HepG2 (cell line): ENCODE measurements around the gene NEURL1. TPM values are rescaled to one million over a fixed set of nuclear protein-coding genes. Genes with fewer than 3 reads are reported as not detected.

Experiments used
- ATAC-seq: fragments of 200-7000 bp; cut with Tn5 transposase; 3 replicates; pipeline ENCODE4 v1.9.1; 2020; ENCODE audit warnings: mild to moderate bottlenecking, moderate library complexity
- BruUV-seq: library from RNA; stranded (reverse); fragments of 400-500 nt; replicated peaks from 2 replicates; lab custom pipeline; 2021; lab: Mats Ljungman, UMichigan
- CTCF ChIA-PET: fragments of 300-600 bp; formaldehyde crosslinking; extraction: SDS; loops from one replicate; lab custom pipeline; 2021; ENCODE audit warnings: low total read pairs, inconsistent platforms, low intra/inter-chr PET ratio; lab: Yijun Ruan, JAX
- POLR2A ChIA-PET: fragments of 350-600 bp; sonication (Branson Sonifier 250); formaldehyde crosslinking; loops from one replicate; lab custom pipeline; 2020; ENCODE audit warnings: antibody characterized with exemption, inconsistent platforms; lab: Yijun Ruan, JAX
- DNase-seq: peaks from one replicate; pipeline ENCODE4 v3.0.0-alpha.2; 2015; ENCODE audit warnings: low spot score
- FAIRE-seq: peaks from 3 replicates; lab custom pipeline; 2011; peaks lifted over from hg19 to GRCh38; lab: Jason Lieb, UNC
- H2AFZ ChIP-seq: one replicate; pipeline ENCODE4 v1.6.1; 2011; ENCODE audit warnings: low read length, inconsistent platforms
- H3K27ac ChIP-seq: fragments of 300-600 bp; 3 replicates; pipeline ENCODE4 v1.8.0; 2011; ENCODE audit warnings: mixed run types, mild to moderate bottlenecking, mixed read lengths, low read length, inconsistent platforms; ENCODE audit not compliant: insufficient read depth; ENCODE audit errors: extremely low read length
- H3K27me3 ChIP-seq, 2 experiments: fragments of 200-600 bp in 1 of 2; 2 replicates in 1 of 2; 3 replicates in 1 of 2; pipeline versions ENCODE4 v1.6.0 to v1.8.0; 2011; ENCODE audit warnings: low read length in 2 of 2, mild to moderate bottlenecking in 2 of 2, moderate library complexity in 2 of 2, inconsistent platforms in 1 of 2; ENCODE audit not compliant: insufficient read depth in 2 of 2, control insufficient read depth in 1 of 2
- H3K36me3 ChIP-seq, 2 experiments: fragments of 200-600 bp in 1 of 2; replicated peaks in 1 of 2; 2 replicates in 1 of 2; 3 replicates in 1 of 2; pipeline versions ENCODE4 v1.5.1 to v1.8.0; 2011; ENCODE audit warnings: low read length in 2 of 2, inconsistent platforms in 1 of 2; ENCODE audit not compliant: insufficient read depth in 2 of 2, control insufficient read depth in 1 of 2
- H3K4me1 ChIP-seq: 2 replicates; pipeline ENCODE4 v1.5.1; 2012; ENCODE audit warnings: low read length, inconsistent platforms; ENCODE audit not compliant: insufficient read depth
- H3K4me2 ChIP-seq: 2 replicates; pipeline ENCODE4 v1.6.0; 2011; ENCODE audit warnings: low read depth, low read length, inconsistent platforms
- H3K4me3 ChIP-seq, 3 experiments: fragments of 200-600 bp in 1 of 3; sonication (generic), shearing (Covaris generic) in 1 of 3; replicated peaks in 1 of 3; 2 replicates each; pipeline ENCODE4 v1.5.1; 2011 to 2016; ENCODE audit warnings: low read length in 3 of 3, inconsistent platforms in 2 of 3, low read depth in 2 of 3, mild to moderate bottlenecking in 2 of 3, control low read depth in 1 of 3, mixed read lengths in 1 of 3; ENCODE audit not compliant: insufficient read depth in 1 of 3
- H3K79me2 ChIP-seq: one replicate; pipeline ENCODE4 v1.6.1; 2011; ENCODE audit warnings: low read length, inconsistent platforms; ENCODE audit not compliant: insufficient read depth
- H3K9ac ChIP-seq: 2 replicates; pipeline ENCODE4 v1.6.0; 2011; ENCODE audit warnings: mild to moderate bottlenecking, low read depth, low read length, inconsistent platforms; ENCODE audit not compliant: insufficient read depth
- H3K9me3 ChIP-seq: 2 replicates; pipeline ENCODE4 v1.5.1; 2012; ENCODE audit warnings: mild to moderate bottlenecking, low read length
- H4K20me1 ChIP-seq: 2 replicates; pipeline ENCODE4 v1.6.0; 2011; ENCODE audit warnings: inconsistent platforms, mild to moderate bottlenecking, low read length, moderate library complexity; ENCODE audit not compliant: insufficient read depth
- AKAP8 ChIP-seq: sonication (generic); formaldehyde crosslinking; IDR thresholded peaks from 2 replicates; pipeline ENCODE4 v1.5.1; 2020; ENCODE audit warnings: mild to moderate bottlenecking, missing genetic modification reagents
- KLF9 ChIP-seq: IDR thresholded peaks from 2 replicates; pipeline ENCODE4 v1.6.1; 2016; ENCODE audit warnings: low read depth
- NBN ChIP-seq: fragments of 450-650 bp; conservative IDR thresholded peaks from 2 replicates; pipeline ENCODE4 v1.6.1; 2017
- NR2F1 ChIP-seq, 2 experiments: fragments of 450-650 bp in 1 of 2; formaldehyde crosslinking in 1 of 2; IDR thresholded peaks; 2 replicates each; pipeline versions ENCODE4 v1.5.0 to v1.6.1; 2016 to 2020; ENCODE audit warnings: mild to moderate bottlenecking in 1 of 2, missing compliant biosample characterization in 1 of 2, missing genetic modification reagents in 1 of 2, moderate library complexity in 1 of 2
- REL ChIP-seq: sonication (generic); formaldehyde crosslinking; conservative IDR thresholded peaks from 2 replicates; pipeline ENCODE4 v1.8.0; 2022; ENCODE audit warnings: mild to moderate bottlenecking, missing genetic modification reagents, moderate library complexity
- SMC3 ChIP-seq: IDR thresholded peaks from 2 replicates; pipeline ENCODE4 v1.6.1; 2011; ENCODE audit warnings: low read length, improper control_type of control experiment
- WGBS: methylation state at CpG from one replicate; pipeline ENCODE4 v1.1.6; 2017; ENCODE audit warnings: low lambda C conversion rate; 5-methylcytosine and 5-hydroxymethylcytosine counted together
- in situ Hi-C: cut with HindIII; loops from 2 replicates; pipeline ENCODE4 v1.10.0; 2017; ENCODE audit warnings: low pct_unique_long_range_greater_than_20kb; ENCODE audit not compliant: extremely low pct_ligation_motif_present
- intact Hi-C: fragments of 100-400 bp; cut with micrococcal nuclease; formaldehyde crosslinking; loops from one replicate; pipeline ENCODE4 v1.10.0; 2022; ENCODE audit not compliant: unreplicated experiment
- polyA plus RNA-seq, 8 experiments: library from polyadenylated mRNA; depleted of rRNA in 3 of 8; stranded (reverse) in 7 of 8; unstranded in 1 of 8; fragments of >200 nt; fragmentation: Illumina TruSeq in 4 of 8; extraction: Trizol in 4 of 8; gene quantifications; 2 replicates each; pipeline versions ENCODE4 v1.2.1 to v1.2.3, GENCODE V29; 2011 to 2016; ENCODE audit warnings: low read depth in 4 of 8, missing spikeins in 1 of 8, mixed read lengths in 1 of 8; ENCODE audit not compliant: insufficient read depth in 1 of 8
- total RNA-seq, 5 experiments: library from RNA; depleted of rRNA; stranded (reverse); fragments of >200 nt; fragmentation: Illumina TruSeq; extraction: Trizol; gene quantifications; 2 replicates each; pipeline ENCODE4 v1.2.3, GENCODE V29; 2016; ENCODE audit warnings: low read depth in 1 of 5
- TF ChIP-seq, protein P1 (sequence below): sonication (generic); formaldehyde crosslinking; IDR thresholded peaks from 2 replicates; pipeline ENCODE4 v1.4.0; 2020; ENCODE audit warnings: low read depth, mild to moderate bottlenecking, missing genetic modification reagents

Gene NEURL1
- total and polyA plus RNA-seq, 2 of the 13 experiments (the other 11 are each of a cell fraction or from before 2014, with no cell fraction given) = not detected

DNA sequence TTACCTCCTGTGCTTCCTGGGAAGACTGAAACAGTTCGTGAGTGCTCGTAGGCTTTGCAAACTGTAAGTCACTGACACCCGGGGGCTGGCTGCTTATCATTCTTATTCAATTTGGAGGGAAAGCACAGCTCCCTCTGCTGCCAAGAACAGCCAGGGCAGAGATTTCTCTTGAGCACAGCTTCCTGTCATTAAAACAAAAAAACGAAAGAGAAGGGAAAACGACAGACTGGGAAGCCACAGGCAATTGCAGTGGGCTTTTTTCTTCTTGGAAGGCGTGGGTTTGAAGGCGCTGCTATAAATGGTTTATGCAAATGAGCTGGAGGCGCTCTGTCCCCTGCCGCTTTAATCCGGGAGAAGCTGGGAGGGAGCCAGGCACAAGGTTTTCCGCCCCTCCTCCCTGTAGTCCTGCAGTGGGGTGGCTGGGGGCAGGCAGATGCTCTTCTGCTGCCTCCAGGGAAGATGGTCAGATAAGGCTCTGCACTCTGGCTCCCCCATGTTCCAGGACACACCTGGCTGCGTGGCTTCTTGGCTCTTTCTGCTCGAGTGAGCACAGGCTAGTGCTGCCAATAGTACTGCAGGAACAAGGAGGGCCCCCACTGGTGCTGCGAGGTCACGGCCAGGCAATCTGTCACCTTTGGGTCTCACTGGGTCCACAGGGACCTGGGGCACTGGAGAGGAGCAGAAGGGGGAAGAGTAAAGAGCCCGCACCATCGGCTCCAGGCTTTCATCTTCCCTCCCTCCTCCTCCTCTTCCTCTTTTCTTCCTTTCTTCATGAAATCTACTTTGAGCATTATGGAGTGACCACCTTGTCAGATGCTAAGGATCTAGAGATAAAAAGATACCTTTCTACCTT, 49.5 kb downstream of the NEURL1 start:
- WGBS = 5% methylated on average over 10 of the region's 17 CpGs
- BruUV-seq = no TSS peak
- H3K36me3 ChIP-seq = no peaks in the 10 kb centered on the region
- TF ChIP-seq SMC3 (0 out of 2 replicates have a peak, but pooled peaks have one; percentile 13), AKAP8 (CRISPR knock-in tag) (no peak), NBN (no peak)
- peaks cover 4 to 52% of the 10 kb centered on the region in 2 experiments; a peak in 3 of 5 replicates for H3K27me3 ChIP-seq
- in situ Hi-C loops = no loop called here
- no peaks in the 10 kb centered on the region for H3K9me3 ChIP-seq
- H3K9ac ChIP-seq = no peak overlapping the region
- peak; percentile 46 for ATAC-seq
- CTCF ChIA-PET = no interaction called here
- DNase-seq = peak; percentile 14
- H3K27ac ChIP-seq = no peak overlapping the region
- no peak for FAIRE-seq
- peak overlapping the region; percentile 55 for H3K4me2 ChIP-seq
- peak overlapping the region in 1 of 3 experiments; percentile 43; a peak in 2 of 6 replicates for H3K4me3 ChIP-seq
- H2AFZ ChIP-seq = no peak overlapping the region
- intact Hi-C loops = no loop called here
- peaks cover 18% of the 10 kb centered on the region; the same call in 1 of the 2 replicates for H3K4me1 ChIP-seq
- H3K79me2 ChIP-seq = no peaks in the 10 kb centered on the region
- POLR2A ChIA-PET = interaction anchor here (0.8 kb wide), 1 partner anchor 30 kb away, joined by 3 read pairs; no protein-coding TSS in a partner anchor
- H4K20me1 ChIP-seq = no peaks in the 10 kb centered on the region

DNA sequence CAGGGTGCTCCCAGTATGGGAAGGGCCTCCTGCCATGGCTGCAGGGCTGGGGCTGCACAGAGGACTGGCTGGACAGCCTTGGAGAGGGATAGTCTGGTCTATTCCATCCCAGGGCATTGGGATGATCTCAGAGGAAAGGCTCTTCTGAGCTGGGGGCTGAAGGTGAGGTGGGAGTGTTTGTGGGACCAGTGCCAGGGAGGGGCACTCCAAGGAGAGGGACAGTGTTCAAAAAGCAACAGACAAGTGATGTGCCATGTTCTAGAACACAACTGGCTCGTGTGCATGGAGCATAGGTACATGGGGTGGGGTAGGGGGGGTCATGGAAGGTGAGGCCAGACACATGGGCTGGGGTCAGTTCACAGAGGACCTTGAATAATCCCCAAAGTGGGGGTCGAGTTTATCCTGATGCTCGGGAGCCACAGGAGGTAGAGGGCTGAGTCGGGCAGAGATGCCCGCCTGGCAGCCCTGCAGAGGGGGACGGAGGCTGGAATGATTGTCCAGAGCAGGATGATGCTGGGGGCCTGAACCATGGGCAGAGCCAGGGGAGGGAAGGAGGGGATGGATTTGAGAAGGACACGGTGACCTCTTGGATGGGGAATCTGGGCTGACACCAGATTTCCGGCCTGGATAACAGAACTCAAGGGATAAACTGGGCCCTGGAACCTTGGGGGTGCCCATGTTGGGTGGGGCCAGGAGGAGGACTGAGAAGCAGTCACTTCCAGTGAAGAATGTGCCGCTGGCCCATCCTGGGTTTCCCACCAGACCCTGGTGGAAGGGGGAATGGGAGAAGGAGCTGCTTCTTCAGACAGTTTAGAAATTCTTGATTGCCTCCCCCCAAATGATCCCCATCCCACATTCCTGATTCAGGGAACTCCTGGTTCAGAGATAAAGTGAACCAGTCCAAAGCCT, 50.4 kb downstream of the NEURL1 start:
- H3K9me3 ChIP-seq = no peaks in the 10 kb centered on the region
- peak; percentile 37; the same call in 2 of the 3 replicates for ATAC-seq
- FAIRE-seq = no peak
- CTCF ChIA-PET = no interaction called here
- H2AFZ ChIP-seq = no peak overlapping the region
- no peak for DNase-seq
- H3K79me2 ChIP-seq = no peaks in the 10 kb centered on the region
- H4K20me1 ChIP-seq = no peaks in the 10 kb centered on the region
- H3K9ac ChIP-seq = no peak overlapping the region
- peaks cover 18% of the 10 kb centered on the region for H3K4me1 ChIP-seq
- no peak for TF ChIP-seq KLF9
- TF ChIP-seq REL = no peak
- no peak for TF ChIP-seq NR2F1 (CRISPR knock-in tag; IDR thresholded peaks at IDR 0.05)
- TF ChIP-seq, protein P1, sequence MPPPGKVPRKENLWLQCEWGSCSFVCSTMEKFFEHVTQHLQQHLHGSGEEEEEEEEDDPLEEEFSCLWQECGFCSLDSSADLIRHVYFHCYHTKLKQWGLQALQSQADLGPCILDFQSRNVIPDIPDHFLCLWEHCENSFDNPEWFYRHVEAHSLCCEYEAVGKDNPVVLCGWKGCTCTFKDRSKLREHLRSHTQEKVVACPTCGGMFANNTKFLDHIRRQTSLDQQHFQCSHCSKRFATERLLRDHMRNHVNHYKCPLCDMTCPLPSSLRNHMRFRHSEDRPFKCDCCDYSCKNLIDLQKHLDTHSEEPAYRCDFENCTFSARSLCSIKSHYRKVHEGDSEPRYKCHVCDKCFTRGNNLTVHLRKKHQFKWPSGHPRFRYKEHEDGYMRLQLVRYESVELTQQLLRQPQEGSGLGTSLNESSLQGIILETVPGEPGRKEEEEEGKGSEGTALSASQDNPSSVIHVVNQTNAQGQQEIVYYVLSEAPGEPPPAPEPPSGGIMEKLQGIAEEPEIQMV = no peak
- intact Hi-C loops (loop anchor here (1.0 kb wide), 1 partner anchor 13 kb away; no protein-coding TSS in a partner anchor), in situ Hi-C loops (no loop called here)
- no peaks in the 10 kb centered on the region for H3K36me3 ChIP-seq
- no peak overlapping the region for H3K4me3 ChIP-seq
- H3K27ac ChIP-seq = no peak overlapping the region
- WGBS = 43% methylated on average over 9 of the region's 9 CpGs
- no peak overlapping the region for H3K4me2 ChIP-seq
- BruUV-seq = no TSS peak
- H3K27me3 ChIP-seq = peaks cover 4 to 52% of the 10 kb centered on the region in 2 experiments; a peak in 3 of 5 replicates
- POLR2A ChIA-PET = no interaction called here
